HCT116 (cell line): ENCODE results near the gene SLFN14. TPM values are rescaled to one million over a fixed set of nuclear protein-coding genes. Genes with fewer than 3 reads are reported as not detected.

Experiments
- ATAC-seq: fragments of 200-7000 bp; cut with Tn5 transposase; 2 replicates; pipeline ENCODE4 v1.9.1; 2020; ENCODE audit warnings: mild to moderate bottlenecking, moderate library complexity
- BruUV-seq: library from RNA; stranded (reverse); fragments of 400-500 nt; replicated peaks from 2 replicates; lab custom pipeline; 2021; lab: Mats Ljungman, UMichigan
- CTCF ChIA-PET: fragments of 300-600 bp; sonication (Branson Sonifier 250); formaldehyde crosslinking; loops from one replicate; lab custom pipeline; 2021; ENCODE audit warnings: antibody characterized with exemption; lab: Charles Lee
- POLR2A ChIA-PET: fragments of 300-600, 350-600 bp; sonication (Branson Sonifier 250); formaldehyde crosslinking; loops from one replicate; lab custom pipeline; 2021; ENCODE audit warnings: antibody characterized with exemption; lab: Charles Lee
- RAD21 ChIA-PET, 2 experiments: fragments of 300-600 bp; sonication (Branson Sonifier 250); formaldehyde crosslinking; loops; one replicate each; lab custom pipeline; 2023; ENCODE audit warnings: low total read pairs in 2 of 2; ENCODE audit not compliant: uncharacterized antibody in 2 of 2, unreplicated experiment in 2 of 2, low non-redundant PET in 1 of 2; lab: Charles Lee
- DNase-seq: peaks from one replicate; pipeline ENCODE4 v3.0.0-alpha.2; 2010; ENCODE audit warnings: low read depth, low spot score
- H2AFZ ChIP-seq: fragments of 200-600 bp; shearing (Covaris generic), sonication (generic); 2 replicates; pipeline ENCODE4 v1.6.1; 2017; ENCODE audit warnings: low read depth, mixed run types, mixed read lengths, antibody characterized with exemption, low read length; ENCODE audit not compliant: poor library complexity, severe bottlenecking
- H3K27ac ChIP-seq: 2 replicates; pipeline ENCODE4 v1.5.1; 2012; ENCODE audit warnings: low read depth, low read length
- H3K27me3 ChIP-seq: fragments of 200-600 bp; sonication (generic); 2 replicates; pipeline ENCODE4 v1.6.1; 2016; ENCODE audit warnings: mixed run types, low read length, mixed read lengths; ENCODE audit not compliant: insufficient read depth
- H3K36me3 ChIP-seq, 2 experiments: fragments of 200-500 bp in 1 of 2; fragments of 200-600 bp in 1 of 2; sonication (Bioruptor generic) in 1 of 2; sonication (generic) in 1 of 2; 2 replicates each; pipeline versions ENCODE4 v1.5.1 to v1.6.1; 2014 to 2016; ENCODE audit warnings: low read length in 2 of 2, inconsistent platforms in 1 of 2, mixed read lengths in 1 of 2, mixed run types in 1 of 2; ENCODE audit not compliant: insufficient read depth in 2 of 2, control insufficient read depth in 1 of 2
- H3K4me1 ChIP-seq, 2 experiments: fragments of 200-600 bp in 1 of 2; sonication (generic) in 1 of 2; 2 replicates each; pipeline versions ENCODE4 v1.5.1 to v1.6.1; 2012 to 2017; ENCODE audit warnings: low read length in 2 of 2, inconsistent platforms in 1 of 2, mild to moderate bottlenecking in 1 of 2, mixed read lengths in 1 of 2, mixed run types in 1 of 2, moderate library complexity in 1 of 2; ENCODE audit not compliant: insufficient read depth in 2 of 2, control insufficient read depth in 1 of 2
- H3K4me2 ChIP-seq: fragments of 200-600 bp; sonication (generic); 2 replicates; pipeline ENCODE4 v1.6.1; 2017; ENCODE audit warnings: mixed run types, low read length, mixed read lengths
- H3K4me3 ChIP-seq, 2 experiments: fragments of 200-600 bp in 1 of 2; sonication (generic) in 1 of 2; replicated peaks in 1 of 2; 2 replicates each; pipeline ENCODE4 v1.5.1; 2011 to 2016; ENCODE audit warnings: low read length in 2 of 2, control low read depth in 1 of 2, low read depth in 1 of 2, mild to moderate bottlenecking in 1 of 2, mixed read lengths in 1 of 2, mixed run types in 1 of 2
- H3K79me2 ChIP-seq: fragments of 200-600 bp; sonication (generic); 2 replicates; pipeline ENCODE4 v1.6.1; 2017; ENCODE audit warnings: mild to moderate bottlenecking, mixed run types, low read length, moderate library complexity, mixed read lengths; ENCODE audit not compliant: insufficient read depth
- H3K9ac ChIP-seq: fragments of 200-600 bp; sonication (generic); 2 replicates; pipeline ENCODE4 v1.6.1; 2016; ENCODE audit warnings: low read length, mixed read lengths
- H3K9me2 ChIP-seq: fragments of 200-600 bp; sonication (generic), shearing (Covaris generic); 2 replicates; pipeline ENCODE4 v1.6.1; 2017; ENCODE audit warnings: mixed run types, mild to moderate bottlenecking, moderate library complexity; ENCODE audit not compliant: insufficient read depth
- H3K9me3 ChIP-seq, 2 experiments: fragments of 200-500 bp in 1 of 2; fragments of 200-600 bp in 1 of 2; sonication (Bioruptor generic) in 1 of 2; sonication (generic) in 1 of 2; 2 replicates each; pipeline ENCODE4 v1.6.1; 2014 to 2017; ENCODE audit warnings: low read length in 2 of 2, mixed read lengths in 2 of 2, inconsistent platforms in 1 of 2, low read depth in 1 of 2, mild to moderate bottlenecking in 1 of 2, mixed run types in 1 of 2, moderate library complexity in 1 of 2; ENCODE audit not compliant: control insufficient read depth in 1 of 2, insufficient read depth in 1 of 2
- H4K20me1 ChIP-seq: fragments of 200-600 bp; sonication (generic), shearing (Covaris generic); 2 replicates; pipeline ENCODE4 v1.6.1; 2017; ENCODE audit warnings: mixed run types, mild to moderate bottlenecking, moderate library complexity; ENCODE audit not compliant: insufficient read depth
- EGR1 ChIP-seq: IDR thresholded peaks from 2 replicates; pipeline ENCODE4 v1.6.1; 2012; ENCODE audit warnings: low read depth
- ELF1 ChIP-seq: IDR thresholded peaks from 2 replicates; pipeline ENCODE4 v1.6.1; 2012; ENCODE audit warnings: low read depth, borderline replicate concordance
- EZH2phosphoT487 ChIP-seq: fragments of 200-600 bp; IDR thresholded peaks from 2 replicates; pipeline ENCODE4 v1.6.1; 2018; ENCODE audit warnings: antibody characterized with exemption, borderline replicate concordance
- POLR2A ChIP-seq: IDR thresholded peaks from 2 replicates; pipeline ENCODE4 v1.7.0; 2011; ENCODE audit warnings: borderline replicate concordance; ENCODE audit not compliant: insufficient read depth, insufficient read length; ENCODE audit errors: extremely low read depth
- YY1 ChIP-seq: IDR thresholded peaks from 2 replicates; pipeline ENCODE4 v1.6.1; 2011; ENCODE audit warnings: low read length, low read depth, moderate library complexity, mild to moderate bottlenecking; ENCODE audit not compliant: insufficient replicate concordance; ENCODE audit errors: extremely low read depth
- ZFX ChIP-seq: fragments of 450-650 bp; IDR thresholded peaks from 2 replicates; pipeline ENCODE4 v1.6.1; 2017
- ZNF274 ChIP-seq: fragments of 200-500 bp; sonication (Bioruptor generic); IDR thresholded peaks from 2 replicates; pipeline ENCODE4 v1.6.1; 2014; ENCODE audit warnings: mild to moderate bottlenecking, low read depth, low read length, inconsistent platforms
- intact Hi-C: fragments of 100-400 bp; cut with micrococcal nuclease; formaldehyde crosslinking; loops from 2 replicates; pipeline ENCODE4 v1.10.0; 2022
- total RNA-seq: library from RNA; stranded (reverse); gene quantifications from one replicate; pipeline ENCODE4 v1.2.1, GENCODE V29; 2021; ENCODE audit not compliant: unreplicated experiment
- TF ChIP-seq, protein P1 (sequence below): IDR thresholded peaks from 2 replicates; pipeline ENCODE4 v1.6.1; 2012; ENCODE audit warnings: low read depth
- TF ChIP-seq, protein P2 (sequence below), 3 experiments: fragments of 200-600 bp in 1 of 3; sonication (generic) in 1 of 3; IDR thresholded peaks in 2 of 3; conservative IDR thresholded peaks in 1 of 3; 2 replicates each; pipeline ENCODE4 v1.5.1; 2012 to 2017; ENCODE audit warnings: low read depth in 2 of 3, low read length in 2 of 3, antibody characterized with exemption in 1 of 3, borderline replicate concordance in 1 of 3, control low read depth in 1 of 3, mild to moderate bottlenecking in 1 of 3, mixed read lengths in 1 of 3, mixed run types in 1 of 3, moderate library complexity in 1 of 3; ENCODE audit not compliant: insufficient read depth in 1 of 3
- TF ChIP-seq, protein P3 (sequence below): IDR thresholded peaks from 2 replicates; pipeline ENCODE4 v1.6.1; 2012

Gene SLFN14
- total RNA-seq, 1 experiment from 2014 or later, result not detected

DNA sequence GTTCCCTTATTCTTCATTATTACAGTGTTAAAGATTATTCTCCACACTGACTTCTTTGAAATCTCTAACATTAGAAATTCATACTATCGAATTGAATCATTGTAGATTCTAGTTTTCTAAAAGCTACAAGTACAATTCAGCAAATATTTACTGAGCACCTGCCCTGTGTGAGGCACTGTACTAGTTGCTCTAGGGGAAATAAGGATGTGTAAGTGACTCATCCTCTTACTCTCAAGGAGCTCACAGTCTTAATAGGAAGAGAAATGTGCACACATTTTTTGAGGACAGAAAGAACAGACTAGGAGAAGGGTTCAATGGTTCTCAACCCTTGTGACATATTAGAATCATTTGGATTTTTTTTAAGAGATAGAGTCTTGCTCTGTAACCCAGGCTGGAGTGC, 15.5 kb downstream of the SLFN14 start:
- no peak for DNase-seq
- Histone ChIP-seq H4K20me1 (no peaks in the 10 kb centered on the region), H3K4me3 (no peak overlapping the region), H3K4me1 (no peaks in the 10 kb centered on the region)
- no peak for TF ChIP-seq POLR2A
- TF ChIP-seq, protein P1, sequence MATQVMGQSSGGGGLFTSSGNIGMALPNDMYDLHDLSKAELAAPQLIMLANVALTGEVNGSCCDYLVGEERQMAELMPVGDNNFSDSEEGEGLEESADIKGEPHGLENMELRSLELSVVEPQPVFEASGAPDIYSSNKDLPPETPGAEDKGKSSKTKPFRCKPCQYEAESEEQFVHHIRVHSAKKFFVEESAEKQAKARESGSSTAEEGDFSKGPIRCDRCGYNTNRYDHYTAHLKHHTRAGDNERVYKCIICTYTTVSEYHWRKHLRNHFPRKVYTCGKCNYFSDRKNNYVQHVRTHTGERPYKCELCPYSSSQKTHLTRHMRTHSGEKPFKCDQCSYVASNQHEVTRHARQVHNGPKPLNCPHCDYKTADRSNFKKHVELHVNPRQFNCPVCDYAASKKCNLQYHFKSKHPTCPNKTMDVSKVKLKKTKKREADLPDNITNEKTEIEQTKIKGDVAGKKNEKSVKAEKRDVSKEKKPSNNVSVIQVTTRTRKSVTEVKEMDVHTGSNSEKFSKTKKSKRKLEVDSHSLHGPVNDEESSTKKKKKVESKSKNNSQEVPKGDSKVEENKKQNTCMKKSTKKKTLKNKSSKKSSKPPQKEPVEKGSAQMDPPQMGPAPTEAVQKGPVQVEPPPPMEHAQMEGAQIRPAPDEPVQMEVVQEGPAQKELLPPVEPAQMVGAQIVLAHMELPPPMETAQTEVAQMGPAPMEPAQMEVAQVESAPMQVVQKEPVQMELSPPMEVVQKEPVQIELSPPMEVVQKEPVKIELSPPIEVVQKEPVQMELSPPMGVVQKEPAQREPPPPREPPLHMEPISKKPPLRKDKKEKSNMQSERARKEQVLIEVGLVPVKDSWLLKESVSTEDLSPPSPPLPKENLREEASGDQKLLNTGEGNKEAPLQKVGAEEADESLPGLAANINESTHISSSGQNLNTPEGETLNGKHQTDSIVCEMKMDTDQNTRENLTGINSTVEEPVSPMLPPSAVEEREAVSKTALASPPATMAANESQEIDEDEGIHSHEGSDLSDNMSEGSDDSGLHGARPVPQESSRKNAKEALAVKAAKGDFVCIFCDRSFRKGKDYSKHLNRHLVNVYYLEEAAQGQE, result no peak
- no peak for TF ChIP-seq ZNF274
- TF ChIP-seq, protein P2, sequence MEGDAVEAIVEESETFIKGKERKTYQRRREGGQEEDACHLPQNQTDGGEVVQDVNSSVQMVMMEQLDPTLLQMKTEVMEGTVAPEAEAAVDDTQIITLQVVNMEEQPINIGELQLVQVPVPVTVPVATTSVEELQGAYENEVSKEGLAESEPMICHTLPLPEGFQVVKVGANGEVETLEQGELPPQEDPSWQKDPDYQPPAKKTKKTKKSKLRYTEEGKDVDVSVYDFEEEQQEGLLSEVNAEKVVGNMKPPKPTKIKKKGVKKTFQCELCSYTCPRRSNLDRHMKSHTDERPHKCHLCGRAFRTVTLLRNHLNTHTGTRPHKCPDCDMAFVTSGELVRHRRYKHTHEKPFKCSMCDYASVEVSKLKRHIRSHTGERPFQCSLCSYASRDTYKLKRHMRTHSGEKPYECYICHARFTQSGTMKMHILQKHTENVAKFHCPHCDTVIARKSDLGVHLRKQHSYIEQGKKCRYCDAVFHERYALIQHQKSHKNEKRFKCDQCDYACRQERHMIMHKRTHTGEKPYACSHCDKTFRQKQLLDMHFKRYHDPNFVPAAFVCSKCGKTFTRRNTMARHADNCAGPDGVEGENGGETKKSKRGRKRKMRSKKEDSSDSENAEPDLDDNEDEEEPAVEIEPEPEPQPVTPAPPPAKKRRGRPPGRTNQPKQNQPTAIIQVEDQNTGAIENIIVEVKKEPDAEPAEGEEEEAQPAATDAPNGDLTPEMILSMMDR (IDR thresholded peaks at IDR 0.05 in 2 of 3, conservative IDR thresholded peaks at IDR 0.05 in 1 of 3; ENCODE audit: borderline replicate concordance in 1 of 3, insufficient read depth in 1 of 3, low read depth in 2 of 3, low read length in 2 of 3), result no peak
- TF ChIP-seq, protein P3, sequence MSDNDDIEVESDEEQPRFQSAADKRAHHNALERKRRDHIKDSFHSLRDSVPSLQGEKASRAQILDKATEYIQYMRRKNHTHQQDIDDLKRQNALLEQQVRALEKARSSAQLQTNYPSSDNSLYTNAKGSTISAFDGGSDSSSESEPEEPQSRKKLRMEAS, result no peak
- no peak for TF ChIP-seq YY1
- no peak for TF ChIP-seq EZH2phosphoT487
- no peak for TF ChIP-seq EGR1
- no peak for TF ChIP-seq ZFX
- no peak for TF ChIP-seq ELF1
- TF ChIP-seq, all 23 proteins: peak for 0
- no peaks in the 10 kb centered on the region for H3K9me2 ChIP-seq
- no peak overlapping the region for H2AFZ ChIP-seq
- H3K9me3 ChIP-seq, result no peaks in the 10 kb centered on the region
- no TSS peak for BruUV-seq
- no peak overlapping the region for H3K9ac ChIP-seq
- CTCF ChIA-PET, result no interaction called here
- intact Hi-C loops, result no loop called here
- POLR2A ChIA-PET, result no interaction called here
- H3K27ac ChIP-seq, result no peak overlapping the region
- peaks cover 37% of the 10 kb centered on the region; the same call in 1 of the 2 replicates for H3K27me3 ChIP-seq
- H3K4me2 ChIP-seq, result no peak overlapping the region
- no peaks in the 10 kb centered on the region for H3K79me2 ChIP-seq
- H3K36me3 ChIP-seq, result no peaks in the 10 kb centered on the region
- no peak for ATAC-seq
- RAD21 ChIA-PET, result no interaction called here
